HuH-7.5 (cell line): Measurements from ENCODE around the gene LCE1D.

Experiments used
- DNase-seq: peaks from one replicate; pipeline ENCODE4 v3.0.0; 2011; ENCODE audit warnings: low spot score

The LCE1D gene, protein sequence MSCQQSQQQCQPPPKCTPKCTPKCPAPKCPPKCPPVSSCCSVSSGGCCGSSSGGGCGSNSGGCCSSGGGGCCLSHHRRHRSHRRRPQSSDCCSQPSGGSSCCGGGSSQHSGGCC

DNA sequence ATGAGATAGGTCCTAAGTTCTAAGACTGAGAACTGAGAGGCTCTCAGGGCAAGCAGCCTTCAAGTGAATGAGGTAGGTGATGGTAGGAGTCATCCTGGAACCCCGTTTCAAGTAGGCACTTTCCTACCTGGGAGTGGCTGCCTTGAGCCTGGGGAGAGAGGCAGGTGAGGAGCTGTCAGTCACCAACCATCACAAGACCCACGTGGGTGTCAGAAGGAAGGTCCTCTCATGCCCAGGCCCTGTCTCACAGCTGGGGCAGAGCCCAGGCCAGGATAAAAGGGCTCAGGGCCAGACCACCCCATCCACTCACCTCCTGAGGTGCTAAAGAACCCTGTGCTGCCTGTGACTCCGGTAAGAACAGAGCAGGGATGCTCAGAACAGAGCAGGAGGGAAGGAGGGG lies at the start of gene LCE1D:
Gene LCE1D (plus strand): TSS at position 301 of the 400 bp plus-strand sequence. CDS start 1,074 bp downstream, outside the sequence.
- DNase-seq = no peak

DNA sequence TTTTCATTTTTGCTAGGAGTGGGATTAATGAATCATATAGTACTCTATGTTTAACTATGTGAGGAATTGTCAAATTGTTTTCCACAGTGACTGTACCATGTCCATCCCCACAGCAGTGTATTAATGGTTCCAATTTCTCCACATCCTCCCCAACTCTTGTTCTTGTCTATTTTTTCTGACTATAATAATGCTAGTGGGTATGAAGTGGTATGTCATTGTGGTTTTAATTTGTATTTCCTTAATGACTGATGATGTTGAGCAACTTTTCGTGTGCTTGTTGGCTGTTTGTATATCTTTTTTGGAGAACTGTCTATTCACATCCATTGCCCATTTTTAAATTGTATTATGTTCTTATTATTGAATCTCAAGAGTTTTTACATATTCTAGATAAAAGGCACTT lies 48.7 kb upstream of the LCE1D start:
- DNase-seq = no peak

DNA sequence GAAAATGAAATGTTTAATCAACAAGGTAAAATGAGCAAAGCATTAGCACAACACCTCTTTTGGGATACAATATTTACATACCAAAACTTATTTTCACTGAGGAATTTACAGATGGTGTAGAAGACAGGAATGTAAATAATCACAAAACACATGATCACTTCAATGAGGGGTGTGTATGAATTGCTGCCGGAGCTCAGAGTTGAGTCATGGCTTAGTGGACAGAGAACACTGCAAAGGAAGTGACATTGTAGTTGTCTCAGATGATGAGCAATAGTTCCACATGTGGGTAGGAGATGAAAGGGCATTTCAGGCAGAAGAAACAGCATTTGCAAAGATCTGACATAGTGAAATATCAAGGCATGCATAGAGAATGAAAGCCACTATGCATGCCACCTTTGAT lies 44.3 kb upstream of the LCE1D start:
- no peak for DNase-seq

DNA sequence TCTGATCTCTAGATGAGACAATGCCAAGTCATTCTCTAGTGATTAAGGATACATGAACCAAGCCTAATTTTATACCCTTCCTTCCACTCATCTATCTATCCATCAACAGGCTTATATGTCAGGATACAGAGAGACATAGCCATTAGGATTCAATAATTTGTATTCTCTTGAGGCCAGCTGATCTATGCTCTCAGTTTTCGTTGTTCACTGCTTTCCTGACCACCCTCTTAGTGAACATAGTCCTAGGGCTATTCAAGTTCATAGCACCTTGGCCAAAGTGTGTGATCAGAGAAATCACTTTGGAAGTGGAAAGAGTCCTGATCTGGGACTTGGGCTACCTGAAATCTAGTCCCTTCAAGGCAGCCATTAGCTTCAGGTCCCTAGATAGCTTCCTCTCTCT lies 42.9 kb upstream of the LCE1D start:
- DNase-seq = no peak

DNA sequence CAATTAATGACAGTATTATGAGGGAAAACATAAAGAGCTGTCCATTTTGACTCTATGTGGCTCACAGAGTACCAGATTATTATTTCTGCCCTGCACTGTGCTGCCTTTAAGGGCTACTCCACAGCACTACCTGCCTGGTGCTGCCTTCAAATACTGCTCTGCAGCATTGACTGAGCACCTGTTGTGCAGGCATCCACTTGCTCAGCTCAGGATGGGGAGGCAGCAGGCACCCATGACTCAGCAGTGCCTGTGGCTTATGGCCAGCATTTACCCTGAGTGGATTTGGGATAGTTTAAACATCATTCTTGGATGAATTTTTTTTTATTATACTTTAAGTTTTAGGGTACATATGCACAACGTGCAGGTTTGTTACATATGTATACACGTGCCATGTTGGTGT lies 39.6 kb upstream of the LCE1D start:
- DNase-seq = no peak

DNA sequence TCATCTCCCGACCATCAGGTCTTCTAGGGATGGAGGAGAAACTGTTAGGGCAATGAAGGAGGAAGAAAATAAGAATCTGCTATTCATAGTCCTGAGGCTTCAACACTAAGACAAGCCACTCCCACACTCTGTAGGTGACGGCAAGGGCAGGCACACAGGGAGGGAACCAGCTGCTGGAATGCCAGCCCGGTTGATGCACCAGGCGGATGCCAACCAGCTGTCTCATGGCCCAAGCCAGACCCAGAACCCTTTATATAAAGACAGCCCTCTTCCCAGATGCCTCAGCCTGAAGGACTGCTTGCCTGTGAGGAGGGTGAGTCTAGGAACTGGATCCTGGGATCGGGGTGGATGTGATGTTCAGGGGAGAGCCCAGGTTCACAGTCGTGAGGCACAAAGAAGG lies 38.8 kb upstream of the LCE1D start, which contains the start of gene KPRP:
Gene KPRP (plus strand): TSS at position 279 of the 400 bp plus-strand sequence. CDS start 1,564 bp downstream, outside the sequence.
- no peak for DNase-seq

DNA sequence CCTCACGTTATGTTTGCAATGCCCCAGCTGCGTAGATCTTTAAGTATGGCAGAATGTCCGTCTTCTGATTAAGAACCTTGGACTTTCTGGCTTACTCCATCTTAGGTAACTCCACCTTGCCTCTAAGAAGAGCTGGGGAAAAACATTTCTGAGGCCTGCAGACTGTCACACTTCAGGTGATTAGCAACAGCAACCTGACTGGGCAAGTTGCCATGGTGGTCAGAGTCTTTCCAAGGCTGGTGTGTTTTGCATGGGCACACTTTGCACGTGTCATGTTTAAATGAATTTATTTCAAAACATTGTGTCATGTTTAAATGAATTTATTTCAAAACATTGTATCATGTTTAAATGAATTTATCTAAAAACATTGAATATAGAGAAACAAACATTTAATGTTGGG lies 37.9 kb upstream of the LCE1D start:
- no peak for DNase-seq

DNA sequence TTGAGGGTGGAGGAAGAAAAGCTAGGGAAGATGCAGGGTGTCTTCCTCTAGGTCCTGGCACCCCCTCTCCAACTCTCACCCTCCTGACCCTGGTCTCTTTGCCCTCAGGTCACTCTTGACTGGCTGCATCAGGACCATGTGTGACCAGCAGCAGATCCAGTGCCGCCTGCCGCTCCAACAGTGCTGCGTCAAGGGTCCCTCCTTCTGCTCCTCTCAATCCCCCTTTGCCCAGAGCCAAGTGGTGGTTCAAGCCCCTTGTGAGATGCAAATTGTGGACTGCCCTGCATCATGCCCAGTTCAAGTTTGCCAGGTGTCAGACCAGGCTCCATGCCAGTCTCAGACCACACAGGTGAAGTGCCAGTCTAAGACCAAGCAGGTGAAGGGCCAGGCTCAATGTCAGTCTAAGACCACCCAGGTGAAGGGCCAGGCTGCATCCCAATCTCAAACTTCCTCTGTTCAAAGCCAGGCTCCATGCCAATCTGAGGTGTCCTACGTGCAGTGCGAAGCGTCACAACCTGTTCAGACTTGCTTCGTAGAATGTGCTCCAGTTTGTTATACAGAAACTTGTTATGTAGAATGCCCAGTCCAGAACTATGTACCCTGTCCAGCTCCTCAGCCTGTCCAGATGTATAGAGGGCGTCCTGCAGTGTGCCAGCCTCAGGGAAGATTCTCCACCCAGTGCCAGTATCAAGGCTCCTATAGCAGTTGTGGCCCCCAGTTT lies 36.9 kb upstream of the LCE1D start:
- no peak for DNase-seq

DNA sequence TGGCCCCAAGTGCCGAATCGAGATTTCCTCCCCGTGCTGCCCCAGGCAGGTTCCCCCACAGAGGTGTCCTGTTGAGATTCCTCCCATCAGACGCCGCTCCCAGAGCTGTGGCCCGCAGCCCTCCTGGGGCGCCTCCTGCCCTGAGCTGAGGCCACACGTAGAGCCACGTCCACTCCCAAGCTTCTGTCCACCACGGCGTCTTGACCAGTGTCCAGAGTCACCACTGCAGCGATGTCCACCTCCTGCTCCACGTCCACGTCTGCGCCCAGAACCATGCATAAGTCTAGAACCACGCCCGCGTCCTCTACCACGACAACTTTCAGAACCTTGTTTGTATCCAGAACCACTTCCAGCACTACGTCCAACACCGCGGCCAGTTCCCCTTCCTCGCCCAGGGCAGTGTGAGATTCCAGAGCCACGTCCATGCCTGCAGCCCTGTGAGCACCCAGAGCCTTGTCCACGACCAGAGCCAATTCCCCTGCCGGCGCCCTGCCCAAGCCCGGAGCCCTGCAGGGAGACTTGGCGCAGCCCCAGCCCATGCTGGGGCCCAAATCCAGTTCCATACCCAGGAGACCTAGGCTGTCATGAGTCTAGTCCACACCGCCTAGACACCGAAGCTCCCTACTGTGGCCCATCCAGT lies 35.9 kb upstream of the LCE1D start:
- DNase-seq = no peak

DNA sequence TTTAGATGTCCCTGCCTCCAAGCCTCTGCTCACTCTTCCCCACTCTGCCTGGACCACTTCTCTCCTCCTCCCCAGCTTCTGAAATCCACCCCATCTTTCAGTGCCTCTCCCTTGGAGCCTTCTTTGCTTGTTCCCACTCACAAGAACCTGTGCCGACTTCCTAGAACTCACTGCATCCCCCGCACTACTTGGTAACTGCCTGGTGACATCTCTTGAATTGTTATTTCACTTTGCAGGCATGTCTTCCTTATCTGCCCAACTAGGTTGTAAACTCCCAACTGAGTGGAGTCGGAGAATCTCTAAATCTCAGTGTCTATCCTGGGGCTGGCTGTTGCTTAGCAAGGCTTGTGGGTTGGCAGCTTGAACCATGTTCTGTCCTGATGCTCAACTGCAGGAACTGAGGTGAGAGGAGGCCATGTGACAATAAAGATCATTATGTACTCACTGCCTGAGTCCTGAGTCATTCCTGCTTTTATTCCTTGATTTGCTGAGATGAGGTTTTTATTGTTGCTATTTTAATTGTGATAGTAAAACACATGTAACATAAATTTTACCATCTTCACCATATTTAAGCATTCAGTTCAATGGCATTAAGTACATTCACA lies 34.8 kb upstream of the LCE1D start:
- no peak for DNase-seq

DNA sequence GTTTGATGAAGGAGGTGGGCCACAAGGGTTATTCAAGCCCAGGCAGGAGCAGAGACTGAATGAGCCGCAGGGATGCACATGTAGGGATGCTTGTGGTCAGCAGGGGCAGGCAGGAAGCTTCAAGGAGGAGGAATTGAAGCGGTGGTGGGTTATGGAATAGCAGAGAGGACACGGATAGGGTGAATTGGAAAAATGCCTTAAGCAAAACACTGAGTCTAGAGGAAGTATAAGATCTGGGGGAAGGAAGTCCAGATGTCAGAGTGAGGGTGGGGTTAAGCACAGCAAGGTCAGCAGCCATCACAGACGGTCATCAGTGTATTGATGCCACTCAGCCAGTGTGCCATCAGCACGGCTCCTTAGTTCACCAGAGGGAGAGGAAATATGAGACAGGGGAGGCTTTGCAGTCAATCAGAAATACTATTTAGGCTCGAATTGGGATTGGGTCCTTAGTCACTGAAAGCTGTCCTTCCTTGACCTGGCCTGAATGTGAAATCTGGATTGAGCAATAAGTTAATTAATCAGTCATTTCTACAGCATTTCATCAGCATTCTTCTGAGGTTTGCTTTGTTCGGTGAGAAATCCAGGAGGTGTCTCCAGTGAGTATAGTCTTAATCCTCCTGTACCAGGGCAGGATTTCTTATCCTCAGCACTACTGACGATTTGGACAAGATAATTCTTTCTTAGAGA lies 27.5 kb upstream of the LCE1D start:
- DNase-seq = no peak

DNA sequence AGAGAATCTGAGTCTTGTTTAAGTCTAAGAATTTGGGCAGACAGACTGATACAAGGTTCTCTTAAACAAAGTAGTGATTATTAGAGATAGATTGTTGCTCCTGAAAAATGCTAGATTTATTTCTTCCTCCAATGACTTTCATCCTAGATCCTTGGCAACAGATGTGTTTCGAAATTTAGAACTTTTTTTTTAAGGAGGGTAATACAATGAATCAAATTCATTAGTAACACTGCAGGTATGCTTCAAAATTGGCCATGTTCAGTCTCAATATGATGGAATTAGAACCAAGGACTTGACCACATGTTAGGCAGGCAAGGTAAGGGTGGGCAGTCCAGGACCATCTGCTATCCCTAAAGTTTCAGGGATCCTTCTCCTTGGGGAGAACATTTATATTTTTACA lies 26.1 kb upstream of the LCE1D start:
- DNase-seq = no peak

DNA sequence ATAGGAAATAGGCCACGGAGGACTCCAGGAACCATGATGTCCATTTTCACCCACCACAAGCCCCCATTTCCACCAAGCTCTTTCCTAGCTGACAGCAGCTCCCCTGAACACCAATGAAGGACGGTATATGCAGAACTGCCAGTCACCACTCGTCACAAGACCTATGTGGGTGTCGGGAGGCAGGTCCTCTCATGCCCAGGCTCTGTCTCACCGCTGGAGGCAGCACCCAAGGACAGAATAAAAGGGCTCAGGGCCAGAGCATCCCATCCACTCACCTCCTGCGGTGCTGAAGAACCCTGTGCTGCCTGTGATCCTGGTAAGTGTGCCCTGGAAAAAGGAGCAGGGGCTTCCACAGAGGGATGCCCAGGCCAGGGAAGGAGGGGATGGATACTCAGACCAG lies 21.6 kb upstream of the LCE1D start, which contains the start of gene LCE1F:
Gene LCE1F (plus strand): TSS at position 266 of the 400 bp plus-strand sequence. CDS start 1,232 bp downstream, outside the sequence.
- DNase-seq = no peak

DNA sequence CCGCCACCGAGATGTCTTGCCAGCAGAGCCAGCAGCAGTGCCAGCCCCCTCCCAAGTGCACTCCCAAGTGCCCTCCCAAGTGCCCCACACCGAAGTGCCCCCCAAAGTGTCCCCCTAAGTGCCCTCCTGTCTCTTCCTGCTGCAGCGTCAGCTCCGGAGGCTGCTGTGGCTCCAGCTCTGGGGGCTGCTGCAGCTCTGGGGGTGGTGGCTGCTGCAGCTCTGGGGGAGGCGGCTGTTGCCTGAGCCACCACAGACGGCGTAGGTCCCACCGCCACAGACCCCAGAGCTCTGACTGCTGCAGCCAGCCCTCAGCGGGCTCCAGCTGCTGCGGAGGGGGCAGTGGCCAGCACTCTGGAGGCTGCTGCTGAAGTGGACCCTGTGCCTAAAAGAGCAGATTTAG lies 20.2 kb upstream of the LCE1D start:
- no peak for DNase-seq

DNA sequence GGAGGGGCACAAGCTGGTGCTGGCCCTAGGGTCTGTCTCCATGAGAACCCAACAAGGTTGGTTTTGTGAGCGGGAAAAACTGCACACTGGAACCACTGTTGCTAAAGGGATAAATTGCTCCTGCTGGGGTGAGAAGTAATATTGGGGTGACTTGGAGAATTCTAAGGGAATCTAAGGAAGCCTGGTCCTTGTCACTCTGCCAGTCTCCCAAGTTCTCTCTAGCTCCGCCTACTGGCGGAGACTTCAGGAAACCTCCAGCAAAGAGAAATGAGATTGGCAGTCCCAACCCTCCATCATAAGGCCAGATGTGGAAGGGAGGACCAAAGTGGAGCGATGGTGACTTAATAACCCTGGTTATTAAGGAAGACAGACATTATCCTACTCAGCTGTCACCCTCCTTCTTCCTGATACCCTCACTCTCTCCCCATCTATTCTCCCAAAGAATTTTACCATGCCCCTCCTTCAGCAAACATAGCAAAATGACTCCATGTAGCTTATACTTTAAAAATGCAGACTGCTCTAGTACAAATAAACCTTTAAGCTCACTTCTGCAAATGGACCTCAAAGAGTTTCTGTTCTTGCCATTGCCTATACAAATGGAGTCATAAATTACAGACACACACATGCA lies 18.9 kb upstream of the LCE1D start:
- DNase-seq = peak; percentile 20

DNA sequence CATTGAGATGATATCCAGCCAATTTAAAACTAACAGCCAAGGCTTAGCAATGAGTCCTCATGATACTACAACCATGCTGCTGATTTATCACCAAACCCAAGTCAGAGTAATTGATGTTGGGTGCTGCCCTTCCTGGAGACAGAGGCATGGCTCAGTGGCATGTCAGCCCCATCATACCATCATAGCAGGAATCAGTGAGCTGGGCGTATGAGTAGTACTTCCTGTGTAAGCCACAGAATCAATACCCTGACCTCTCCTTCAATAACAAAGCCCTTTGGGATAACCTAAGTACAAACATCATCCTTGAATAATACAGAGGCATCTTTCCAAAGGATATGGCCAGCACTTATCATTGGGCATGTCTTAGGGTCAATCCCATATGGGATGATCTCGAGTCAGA lies 13.4 kb upstream of the LCE1D start:
- DNase-seq = no peak

DNA sequence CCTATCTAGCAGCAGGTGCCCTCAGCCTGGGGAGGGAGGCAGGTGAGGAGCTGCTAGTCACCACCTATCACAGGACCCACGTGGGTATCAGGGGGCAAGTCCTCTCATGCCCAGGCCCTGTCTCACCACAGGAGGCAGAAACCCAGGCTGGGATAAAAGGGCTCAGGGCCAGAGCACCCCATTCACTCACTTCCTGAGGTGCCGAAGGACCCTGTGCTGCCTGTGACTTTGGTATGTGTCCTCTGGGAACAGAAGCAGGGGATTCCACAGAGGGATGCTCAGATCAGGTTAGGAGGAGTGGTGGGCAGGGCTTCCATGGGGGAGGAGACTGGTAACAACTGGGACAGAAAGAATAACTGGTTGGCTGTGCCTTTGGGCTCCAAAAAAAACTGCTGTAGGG lies 10.4 kb upstream of the LCE1D start, which contains the start of gene LCE1E:
Gene LCE1E (plus strand): TSS at position 181 of the 400 bp plus-strand sequence. CDS start 1,043 bp downstream, outside the sequence.
- no peak for DNase-seq

DNA sequence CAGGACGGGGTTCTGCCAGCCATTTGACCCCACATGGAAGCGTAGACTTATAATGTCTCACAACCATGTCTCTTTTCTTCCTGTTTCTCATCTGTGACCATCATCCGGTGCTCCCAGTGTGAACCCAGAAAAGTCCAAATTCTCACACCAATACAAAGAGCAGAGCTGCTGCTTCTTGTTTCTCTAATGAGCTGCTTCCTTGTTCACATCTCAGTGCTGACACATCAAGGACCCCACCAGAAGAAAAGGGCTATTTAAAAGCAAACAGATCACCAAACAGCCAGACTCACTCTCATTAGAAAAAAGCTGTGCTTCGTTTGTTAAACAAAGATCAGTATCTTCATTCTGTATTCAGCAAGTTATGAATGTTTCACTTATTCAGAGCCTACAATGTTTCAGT lies 835 bp upstream of the LCE1D start:
- no peak for DNase-seq

DNA sequence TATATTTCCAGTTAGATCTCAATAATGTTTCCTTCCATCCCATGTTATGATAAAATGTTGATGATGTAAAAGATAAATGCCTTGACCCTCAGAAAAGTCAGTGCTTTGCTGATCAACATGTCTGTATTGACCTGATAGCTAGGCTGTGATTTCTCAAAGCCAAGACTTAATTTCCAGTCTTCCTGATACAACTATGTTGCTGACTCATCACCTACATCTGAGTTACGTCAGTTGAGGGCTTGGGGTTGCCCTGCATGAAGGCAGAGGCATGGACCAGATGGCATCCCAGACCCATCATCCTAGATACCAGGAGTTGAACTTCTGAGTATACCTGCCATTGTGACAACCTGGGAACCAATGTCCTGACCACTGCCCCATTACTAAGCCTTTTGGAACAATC lies 4.8 kb downstream of the LCE1D start:
- DNase-seq = no peak

DNA sequence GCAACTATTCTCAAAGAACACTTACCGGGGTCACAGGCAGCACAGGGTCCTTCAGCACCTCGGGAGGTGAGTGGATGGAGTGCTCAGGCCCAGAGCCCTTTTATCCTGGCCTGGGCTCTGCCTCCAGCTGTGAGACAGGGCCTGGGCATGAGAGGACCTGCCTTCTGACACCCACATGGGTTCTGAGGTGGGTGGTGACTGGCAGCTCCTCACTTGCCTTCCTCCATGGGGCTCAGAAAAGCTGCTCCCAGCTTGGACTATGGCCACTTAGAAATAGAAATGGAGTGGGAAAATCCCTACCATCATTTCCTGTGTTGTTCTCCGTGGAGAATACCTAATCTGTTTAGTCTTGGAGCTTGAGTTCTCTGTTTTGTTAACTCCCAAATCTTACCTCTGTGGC lies 10.1 kb downstream of the LCE1D start, which contains the start of gene LCE1C:
Gene LCE1C (minus strand): TSS at position 76 of the 400 bp plus-strand sequence. CDS start 1,173 bp downstream, outside the sequence.
- no peak for DNase-seq

DNA sequence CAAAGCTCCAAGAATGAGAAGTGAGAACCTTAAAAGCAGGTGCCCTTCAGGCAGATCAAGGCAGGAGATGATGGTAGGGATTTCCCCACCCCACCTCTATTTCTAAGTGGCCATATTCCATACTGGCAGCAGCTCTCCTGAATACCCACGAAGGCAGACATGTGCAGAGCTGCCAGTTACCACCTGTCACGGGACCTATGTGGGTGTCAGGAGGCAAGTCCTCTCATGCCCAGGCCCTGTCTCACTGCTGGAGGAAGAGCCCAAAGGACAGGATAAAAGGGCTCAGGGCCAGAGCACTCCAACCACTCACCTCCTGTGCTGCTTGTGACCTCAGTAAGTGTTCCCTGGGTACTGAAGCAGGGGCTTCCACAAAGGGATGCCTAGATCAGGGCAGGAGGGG lies 14.5 kb downstream of the LCE1D start:
- no peak for DNase-seq

DNA sequence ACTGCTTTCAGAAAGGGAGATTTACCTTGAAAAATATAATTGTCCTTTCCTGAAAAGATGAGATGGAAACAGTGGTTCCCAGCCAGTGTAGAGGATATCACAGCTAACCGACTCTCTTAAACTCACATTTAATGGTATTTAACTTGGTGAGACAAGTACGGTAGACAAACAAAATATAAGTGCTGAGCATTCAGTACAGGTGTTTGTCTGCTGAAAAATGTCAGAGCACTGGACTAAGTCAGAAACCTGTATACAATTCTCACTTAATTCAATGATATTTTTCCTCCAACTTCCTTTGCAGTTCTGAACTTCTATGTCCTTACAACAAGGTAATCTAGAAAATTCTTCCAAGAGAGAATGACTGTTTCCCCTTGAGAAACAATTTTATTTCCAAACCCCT lies 15.2 kb downstream of the LCE1D start, which contains the start of gene LCE1B:
Gene LCE1B (plus strand): TSS at position 301 of the 400 bp plus-strand sequence. CDS start 476 bp downstream, outside the sequence.
- no peak for DNase-seq
